Ascending aorta (tissue), 2 donors: ENCODE results near the gene ARL10. TPM values are rescaled to one million over a fixed set of nuclear protein-coding genes. Genes with fewer than 3 reads are reported as not detected.

Experiments
- DNase-seq, 2 donors: peaks; one replicate each; pipeline ENCODE4 v3.0.0-alpha.2; 2019; ENCODE audit warnings: low spot score in 2 of 2
- H3K27ac ChIP-seq, 2 donors: fragments of 200-600 bp; sonication (generic); one replicate each; pipeline ENCODE4 v1.5.1; 2016 to 2017; ENCODE audit warnings: mild to moderate bottlenecking in 1 of 2
- H3K27me3 ChIP-seq: fragments of 200-600 bp; sonication (generic); one replicate; pipeline ENCODE4 v1.5.1; 2017
- H3K36me3 ChIP-seq, 2 donors: fragments of 200-600 bp; sonication (generic); one replicate each; pipeline ENCODE4 v1.5.1; 2016
- H3K4me1 ChIP-seq, 2 donors: fragments of 200-600 bp; sonication (generic); one replicate each; pipeline ENCODE4 v1.5.1; 2016 to 2017; ENCODE audit warnings: mild to moderate bottlenecking in 1 of 2
- H3K4me3 ChIP-seq, 2 donors: fragments of 200-600 bp; sonication (generic); one replicate each; pipeline ENCODE4 v1.5.1; 2016 to 2017; ENCODE audit warnings: mild to moderate bottlenecking in 1 of 2
- H3K9me3 ChIP-seq, 2 donors: fragments of 200-600 bp; sonication (generic); one replicate each; pipeline ENCODE4 v1.5.1; 2016
- intact Hi-C: fragments of 100-400 bp; cut with DNase I; formaldehyde crosslinking; loops from one replicate; pipeline ENCODE4 v1.15.1; 2023
- total RNA-seq: library from RNA; depleted of rRNA; stranded (reverse); fragments of >200 nt; gene quantifications from one replicate; pipeline ENCODE4 v1.1.0, GENCODE V29; 2016
- TF ChIP-seq, protein P1 (sequence below), 3 experiments: fragments of 200-600 bp in 2 of 3; fragments of 450-650 bp in 1 of 3; sonication (generic) in 2 of 3; IDR thresholded peaks; one replicate each; pipeline ENCODE4 v1.5.1; 2016 to 2019; ENCODE audit warnings: antibody characterized with exemption in 3 of 3, mild to moderate bottlenecking in 1 of 3, moderate library complexity in 1 of 3

Gene ARL10, protein sequence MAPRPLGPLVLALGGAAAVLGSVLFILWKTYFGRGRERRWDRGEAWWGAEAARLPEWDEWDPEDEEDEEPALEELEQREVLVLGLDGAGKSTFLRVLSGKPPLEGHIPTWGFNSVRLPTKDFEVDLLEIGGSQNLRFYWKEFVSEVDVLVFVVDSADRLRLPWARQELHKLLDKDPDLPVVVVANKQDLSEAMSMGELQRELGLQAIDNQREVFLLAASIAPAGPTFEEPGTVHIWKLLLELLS
- total RNA-seq = 2.7 TPM

DNA sequence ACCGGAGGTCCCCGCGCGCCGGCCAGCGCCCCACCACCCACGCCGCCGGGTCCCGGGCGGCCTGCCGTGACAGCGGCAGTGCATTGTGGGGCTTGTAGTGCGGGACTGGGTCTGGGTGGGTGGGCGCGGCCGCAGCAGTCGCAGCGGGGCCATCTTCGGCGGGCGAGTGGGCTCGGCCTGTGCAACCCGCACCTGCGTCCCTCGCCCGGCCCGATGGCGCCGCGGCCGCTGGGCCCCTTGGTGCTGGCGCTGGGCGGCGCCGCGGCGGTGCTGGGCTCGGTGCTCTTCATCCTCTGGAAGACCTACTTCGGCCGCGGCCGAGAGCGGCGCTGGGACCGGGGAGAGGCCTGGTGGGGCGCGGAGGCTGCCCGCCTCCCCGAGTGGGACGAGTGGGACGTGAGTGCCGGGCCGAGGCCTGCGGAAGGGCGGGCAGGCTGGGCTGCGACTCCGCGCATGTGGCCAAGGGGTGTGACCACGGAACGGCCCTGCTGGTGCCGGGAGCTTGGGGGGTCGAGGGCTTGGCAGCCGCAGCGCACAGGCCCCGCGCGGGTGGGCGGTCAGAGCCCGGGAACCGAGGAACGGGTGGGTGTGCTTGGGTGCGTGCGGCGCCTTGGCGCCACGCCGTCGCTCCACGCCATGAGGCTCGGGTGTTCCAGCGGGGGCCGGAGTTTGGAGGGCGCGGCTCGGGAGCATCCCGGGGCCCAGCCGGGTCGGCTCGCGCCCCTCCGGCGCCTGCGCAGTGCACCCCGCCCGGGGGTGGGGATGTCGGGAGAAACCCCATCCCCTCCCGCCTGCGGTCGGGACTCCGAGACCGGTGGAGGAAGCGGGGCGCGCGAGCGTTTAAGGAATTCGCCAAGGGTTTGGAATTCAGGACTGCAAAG lies at the start of gene ARL10:
Gene ARL10, plus strand, starts transcription at position 137 of the 881 bp plus-strand sequence. Its CDS starts 77 bp downstream, at position 214.
- Histone ChIP-seq H3K27me3 (no peaks in the 10 kb centered on the region), H3K4me1 (peaks cover 0 to 10% of the 10 kb centered on the region in 2 donors), H3K27ac (peak within 1 kb of the TSS; percentile 76 to 79), H3K36me3 (peaks cover 0 to 9% of the 10 kb centered on the region in 2 donors), H3K9me3 (no peaks in the 10 kb centered on the region), H3K4me3 (peak within 1 kb of the TSS; percentile 80 to 95)
- DNase-seq = peak in 1 of 2 donors; percentile 71
- TF ChIP-seq, protein P1, sequence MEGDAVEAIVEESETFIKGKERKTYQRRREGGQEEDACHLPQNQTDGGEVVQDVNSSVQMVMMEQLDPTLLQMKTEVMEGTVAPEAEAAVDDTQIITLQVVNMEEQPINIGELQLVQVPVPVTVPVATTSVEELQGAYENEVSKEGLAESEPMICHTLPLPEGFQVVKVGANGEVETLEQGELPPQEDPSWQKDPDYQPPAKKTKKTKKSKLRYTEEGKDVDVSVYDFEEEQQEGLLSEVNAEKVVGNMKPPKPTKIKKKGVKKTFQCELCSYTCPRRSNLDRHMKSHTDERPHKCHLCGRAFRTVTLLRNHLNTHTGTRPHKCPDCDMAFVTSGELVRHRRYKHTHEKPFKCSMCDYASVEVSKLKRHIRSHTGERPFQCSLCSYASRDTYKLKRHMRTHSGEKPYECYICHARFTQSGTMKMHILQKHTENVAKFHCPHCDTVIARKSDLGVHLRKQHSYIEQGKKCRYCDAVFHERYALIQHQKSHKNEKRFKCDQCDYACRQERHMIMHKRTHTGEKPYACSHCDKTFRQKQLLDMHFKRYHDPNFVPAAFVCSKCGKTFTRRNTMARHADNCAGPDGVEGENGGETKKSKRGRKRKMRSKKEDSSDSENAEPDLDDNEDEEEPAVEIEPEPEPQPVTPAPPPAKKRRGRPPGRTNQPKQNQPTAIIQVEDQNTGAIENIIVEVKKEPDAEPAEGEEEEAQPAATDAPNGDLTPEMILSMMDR (IDR thresholded peaks at IDR 0.05) = no peak
- intact Hi-C loops = loop anchor here (1.0 kb wide), 1 partner anchor 23 kb away; the partner anchor contains the start of genes HIGD2A and NOP16

DNA sequence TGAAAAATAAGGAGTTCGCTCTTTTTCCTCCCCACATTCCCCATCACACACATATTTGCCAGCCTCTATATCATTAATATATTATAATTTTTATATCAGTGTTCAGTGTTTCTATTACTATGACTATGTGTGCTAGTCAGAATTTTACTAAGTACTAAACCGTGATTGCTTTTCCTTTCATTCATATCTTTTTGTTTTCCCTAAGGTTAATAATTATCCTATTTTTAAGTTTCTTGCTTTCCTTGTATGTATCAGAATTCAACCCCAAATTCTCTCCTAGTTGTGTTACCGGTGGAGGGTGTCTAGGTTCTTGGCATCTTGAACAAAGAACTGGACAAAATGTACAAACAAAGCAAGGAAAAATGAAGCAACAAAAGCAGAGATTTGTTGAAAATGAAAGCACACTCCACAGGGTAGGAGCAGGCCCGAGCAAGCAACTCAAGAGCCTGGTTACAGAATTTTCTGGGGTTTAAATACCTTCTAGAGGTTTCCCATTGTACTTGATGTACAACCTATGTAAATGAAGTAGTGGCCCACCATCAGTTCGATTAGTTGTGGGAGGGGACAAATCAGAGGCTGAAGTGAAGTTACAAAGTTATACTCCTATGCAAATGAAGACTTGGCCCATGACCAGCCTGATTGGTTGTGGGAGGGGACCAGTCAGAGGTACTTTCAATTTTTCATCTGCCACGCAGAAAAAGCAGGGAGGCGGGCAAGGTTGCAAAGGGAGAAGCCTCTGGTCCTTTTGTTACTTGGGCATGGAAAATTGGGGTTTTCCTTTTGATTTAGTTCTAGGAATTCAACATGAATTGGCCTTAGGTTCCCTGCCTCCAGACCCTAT lies 47.5 kb upstream of the ARL10 start:
- no peak for DNase-seq
- intact Hi-C loops = no loop called here
- TF ChIP-seq, protein P1 (IDR thresholded peaks at IDR 0.05) = no peak
- H3K27ac ChIP-seq = no peak overlapping the region
- H3K4me1 ChIP-seq = no peaks in the 10 kb centered on the region
- no peaks in the 10 kb centered on the region for H3K9me3 ChIP-seq
- H3K27me3 ChIP-seq = no peaks in the 10 kb centered on the region
- H3K36me3 ChIP-seq = peaks cover 19 to 26% of the 10 kb centered on the region in 2 donors
- no peak overlapping the region for H3K4me3 ChIP-seq

DNA sequence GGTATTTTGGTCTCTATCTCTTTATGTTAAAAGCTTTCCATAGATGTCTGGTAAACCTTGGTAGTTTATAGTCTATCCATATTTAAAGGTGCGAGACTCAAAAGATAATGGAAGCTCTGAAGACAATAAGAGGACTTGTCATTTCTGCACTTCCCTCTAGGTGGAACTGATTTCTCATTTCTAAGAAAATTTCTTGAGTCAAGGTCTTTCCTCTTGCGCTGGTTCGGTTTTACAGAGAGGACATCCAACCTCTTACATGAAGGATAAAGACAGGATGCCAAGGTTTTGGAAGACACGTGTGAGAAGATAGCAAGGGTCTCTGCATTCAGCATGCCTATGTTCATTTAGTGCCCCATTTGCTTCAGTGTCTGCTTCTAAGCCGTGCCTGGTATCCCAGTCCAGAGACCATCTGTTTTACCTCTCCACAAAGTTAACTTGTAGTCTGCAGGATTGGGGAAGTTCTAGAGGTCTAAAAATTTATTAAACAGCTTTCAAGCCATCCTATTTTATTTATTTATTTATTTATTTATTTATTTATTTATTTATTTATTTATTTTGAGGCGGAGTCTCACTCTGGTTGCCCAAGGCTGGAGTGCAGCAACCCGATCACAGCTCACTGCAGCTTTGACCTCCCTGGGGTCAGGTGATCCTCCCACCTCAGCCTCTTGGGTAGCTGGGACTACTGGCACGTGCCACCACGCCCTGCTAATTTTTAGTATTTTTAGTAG lies 45.3 kb upstream of the ARL10 start:
- TF ChIP-seq, protein P1 (IDR thresholded peaks at IDR 0.05) = peak in 1 of 3 experiments; percentile 18
- Histone ChIP-seq H3K27ac (no peak overlapping the region), H3K27me3 (no peaks in the 10 kb centered on the region), H3K4me1 (no peaks in the 10 kb centered on the region), H3K36me3 (peaks cover 11 to 23% of the 10 kb centered on the region in 2 donors), H3K4me3 (no peak overlapping the region), H3K9me3 (no peaks in the 10 kb centered on the region)
- intact Hi-C loops = no loop called here
- DNase-seq = no peak

DNA sequence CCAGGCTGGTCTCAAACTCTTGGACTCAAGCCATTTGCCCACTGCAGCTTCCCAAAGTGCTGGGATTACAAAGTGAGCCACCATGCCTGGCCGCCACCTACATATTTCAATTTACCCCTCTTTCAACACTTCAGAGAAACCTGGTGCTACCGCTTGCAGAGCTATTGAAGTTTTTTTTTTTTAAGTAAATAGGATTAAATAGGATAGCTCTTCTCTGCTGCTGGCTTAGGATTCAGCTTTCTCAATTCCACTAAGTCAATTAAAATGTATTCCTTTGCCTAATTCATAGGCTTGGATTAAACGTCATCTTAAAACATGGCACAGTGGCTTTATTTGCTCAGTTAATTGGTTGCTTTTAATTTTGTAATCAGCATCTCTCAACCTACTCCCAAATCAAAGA lies 44.7 kb upstream of the ARL10 start:
- no peaks in the 10 kb centered on the region for H3K4me1 ChIP-seq
- H3K27ac ChIP-seq = no peak overlapping the region
- intact Hi-C loops = no loop called here
- no peaks in the 10 kb centered on the region for H3K27me3 ChIP-seq
- TF ChIP-seq, protein P1 (IDR thresholded peaks at IDR 0.05) = no peak
- peaks cover 10 to 19% of the 10 kb centered on the region in 2 donors for H3K36me3 ChIP-seq
- H3K9me3 ChIP-seq = no peaks in the 10 kb centered on the region
- DNase-seq = no peak
- no peak overlapping the region for H3K4me3 ChIP-seq
